ENCODE results near the gene CHADL.

GRCh38 chr22:41231369-41231768 is 9.4 kb downstream of the CHADL start:
- TF ChIP-seq, protein P1, sequence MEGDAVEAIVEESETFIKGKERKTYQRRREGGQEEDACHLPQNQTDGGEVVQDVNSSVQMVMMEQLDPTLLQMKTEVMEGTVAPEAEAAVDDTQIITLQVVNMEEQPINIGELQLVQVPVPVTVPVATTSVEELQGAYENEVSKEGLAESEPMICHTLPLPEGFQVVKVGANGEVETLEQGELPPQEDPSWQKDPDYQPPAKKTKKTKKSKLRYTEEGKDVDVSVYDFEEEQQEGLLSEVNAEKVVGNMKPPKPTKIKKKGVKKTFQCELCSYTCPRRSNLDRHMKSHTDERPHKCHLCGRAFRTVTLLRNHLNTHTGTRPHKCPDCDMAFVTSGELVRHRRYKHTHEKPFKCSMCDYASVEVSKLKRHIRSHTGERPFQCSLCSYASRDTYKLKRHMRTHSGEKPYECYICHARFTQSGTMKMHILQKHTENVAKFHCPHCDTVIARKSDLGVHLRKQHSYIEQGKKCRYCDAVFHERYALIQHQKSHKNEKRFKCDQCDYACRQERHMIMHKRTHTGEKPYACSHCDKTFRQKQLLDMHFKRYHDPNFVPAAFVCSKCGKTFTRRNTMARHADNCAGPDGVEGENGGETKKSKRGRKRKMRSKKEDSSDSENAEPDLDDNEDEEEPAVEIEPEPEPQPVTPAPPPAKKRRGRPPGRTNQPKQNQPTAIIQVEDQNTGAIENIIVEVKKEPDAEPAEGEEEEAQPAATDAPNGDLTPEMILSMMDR (IDR thresholded peaks at IDR 0.05), result no peak
- no peak for TF ChIP-seq JUND (IDR thresholded peaks at IDR 0.05)
- TF ChIP-seq RFX5 (IDR thresholded peaks at IDR 0.05; ENCODE audit: low read length), result no peak
- TF ChIP-seq EZH2phosphoT487 (IDR thresholded peaks at IDR 0.05; ENCODE audit: borderline replicate concordance, low read depth), result no peak
- no peak for TF ChIP-seq REST (IDR thresholded peaks at IDR 0.05; ENCODE audit: low read depth, low read length)
- TF ChIP-seq SIN3A (IDR thresholded peaks at IDR 0.05; ENCODE audit: borderline replicate concordance, low read depth, low read length), result no peak
- TF ChIP-seq RCOR1 (IDR thresholded peaks at IDR 0.05; ENCODE audit: low read length), result no peak
- no peak for TF ChIP-seq ELF1 (IDR thresholded peaks at IDR 0.05)
- no peak for TF ChIP-seq USF2 (IDR thresholded peaks at IDR 0.05; ENCODE audit: borderline replicate concordance, low read depth, low read length)
- no peak for TF ChIP-seq GABPA (IDR thresholded peaks at IDR 0.05; ENCODE audit: low read depth)
- no peak for TF ChIP-seq CHD2 (IDR thresholded peaks at IDR 0.05; ENCODE audit: low read length, partially characterized antibody)

Measured in SK-N-SH (cell line).